K562 (cell line): Measurements from ENCODE around the gene LTO1. TPM values are rescaled to one million over a fixed set of nuclear protein-coding genes. Genes with fewer than 3 reads are reported as not detected.

Source experiments
- CBX3 ChIP-seq, 2 experiments: IDR thresholded peaks; 1 replicate in 1 of 2; 2 replicates in 1 of 2; pipeline ENCODE4 v1.6.1; 2012; ENCODE audit warnings: inconsistent platforms in 2 of 2, low read length in 2 of 2, borderline replicate concordance in 1 of 2, control low read depth in 1 of 2
- CCNT2 ChIP-seq: IDR thresholded peaks from 2 replicates; pipeline ENCODE4 v1.6.1; 2011; ENCODE audit warnings: borderline replicate concordance, low read depth, mild to moderate bottlenecking, moderate library complexity, mixed read lengths, low read length; ENCODE audit not compliant: insufficient read length; ENCODE audit errors: extremely low read depth
- CHD4 ChIP-seq: fragments of 200-600 bp; sonication (generic); IDR thresholded peaks from 3 replicates; pipeline ENCODE4 v1.6.1; 2012; ENCODE audit warnings: low read depth, mild to moderate bottlenecking, mixed read lengths, low read length, inconsistent platforms; ENCODE audit not compliant: insufficient read depth, insufficient replicate concordance, poor library complexity, severe bottlenecking
- IRF1 ChIP-seq: sonication (generic); formaldehyde crosslinking; IDR thresholded peaks from 2 replicates; pipeline ENCODE4 v1.8.0; 2022; ENCODE audit warnings: missing genetic modification reagents, mild to moderate bottlenecking, borderline replicate concordance
- MEF2D ChIP-seq: conservative IDR thresholded peaks from 2 replicates; pipeline ENCODE4 v1.6.1; 2016; ENCODE audit warnings: low read depth, missing genetic modification characterization, missing compliant biosample characterization
- SFPQ ChIP-seq: fragments of 200-400 bp; formaldehyde crosslinking; IDR thresholded peaks from 2 replicates; pipeline ENCODE4 v1.6.1; 2017; ENCODE audit warnings: mild to moderate bottlenecking, low read depth, low read length, moderate library complexity
- SIN3B ChIP-seq: fragments of 450-650 bp; IDR thresholded peaks from 2 replicates; pipeline ENCODE4 v1.6.1; 2017; ENCODE audit warnings: low read depth, mild to moderate bottlenecking, moderate library complexity
- SNRNP70 ChIP-seq: fragments of 200-400 bp; formaldehyde crosslinking; optimal IDR thresholded peaks from 2 replicates; pipeline ENCODE3; 2017; ENCODE audit warnings: low read depth, low read length
- SOX6 ChIP-seq: fragments of 450-650 bp; IDR thresholded peaks from 2 replicates; pipeline ENCODE4 v1.6.1; 2014; ENCODE audit warnings: mild to moderate bottlenecking
- ZNF212 ChIP-seq: fragments of 450-650 bp; formaldehyde crosslinking; IDR thresholded peaks from 2 replicates; pipeline ENCODE4 v1.4.0; 2020; ENCODE audit warnings: mild to moderate bottlenecking
- ZNF217 ChIP-seq: sonication (generic); formaldehyde crosslinking; IDR thresholded peaks from 2 replicates; pipeline ENCODE4 v1.8.0; 2022; ENCODE audit warnings: mild to moderate bottlenecking, missing genetic modification reagents
- polyA plus RNA-seq, 8 experiments: library from polyadenylated mRNA; depleted of rRNA in 4 of 8; stranded (reverse) in 5 of 8; unstranded in 3 of 8; fragments of >200 nt; fragmentation: Nextera tagmentation in 2 of 8; fragmentation: Illumina TruSeq in 1 of 8; extraction: Ambion mirVana in 2 of 8; extraction: Trizol in 1 of 8; gene quantifications; 2 replicates each; pipeline versions ENCODE4 v1.2.1 to v1.2.3, GENCODE V29; 2011 to 2014; ENCODE audit warnings: inconsistent platforms in 1 of 8, missing spikeins in 1 of 8
- total RNA-seq, 7 experiments: library from RNA; depleted of rRNA in 6 of 7; stranded (reverse); fragments of >200 nt in 6 of 7; fragmentation: Illumina TruSeq in 2 of 7; extraction: Trizol in 2 of 7; gene quantifications; 2 replicates each; pipeline versions ENCODE4 v1.2.1 to v1.2.3, GENCODE V29; 2011 to 2021; ENCODE audit warnings: low replicate concordance in 1 of 7
- TF ChIP-seq, protein P1 (sequence below), 2 experiments: IDR thresholded peaks; 2 replicates each; pipeline ENCODE4 v1.6.1; 2011; ENCODE audit warnings: borderline replicate concordance in 1 of 2, control low read depth in 1 of 2, low read depth in 1 of 2, low read length in 1 of 2, mild to moderate bottlenecking in 1 of 2, mixed read lengths in 1 of 2, moderate library complexity in 1 of 2; ENCODE audit not compliant: insufficient read depth in 1 of 2, insufficient read length in 1 of 2, poor library complexity in 1 of 2, severe bottlenecking in 1 of 2; ENCODE audit errors: extremely low read depth in 1 of 2
- TF ChIP-seq, protein P2 (sequence below): sonication (generic); formaldehyde crosslinking; IDR thresholded peaks from 2 replicates; pipeline ENCODE4 v1.8.0; 2022; ENCODE audit warnings: mild to moderate bottlenecking, missing genetic modification reagents
- TF ChIP-seq, protein P3 (sequence below): fragments of 450-650 bp; formaldehyde crosslinking; IDR thresholded peaks from 2 replicates; pipeline ENCODE4 v1.4.0; 2020; ENCODE audit warnings: mild to moderate bottlenecking
- TF ChIP-seq, protein P4 (sequence below): fragments of 250-450 bp; sonication (Bioruptor Pico); IDR thresholded peaks from 2 replicates; pipeline ENCODE4 v1.5.1; 2021; ENCODE audit warnings: mild to moderate bottlenecking
- TF ChIP-seq, protein P5 (sequence below): fragments of 200-800 bp; sonication (Bioruptor generic); IDR thresholded peaks from 2 replicates; pipeline ENCODE4 v1.6.1; 2017; ENCODE audit warnings: missing genetic modification characterization, missing compliant biosample characterization

Gene LTO1
- total and polyA plus RNA-seq, 9 of the 15 experiments (the other 6 are each of a cell fraction or from before 2014, with no cell fraction given) = 2.6 to 43.4 (median 19.1) TPM

GRCh38 chr11:69642913-69643632 lies 32.1 kb downstream of the LTO1 start (continued):
- TF ChIP-seq, protein P1, sequence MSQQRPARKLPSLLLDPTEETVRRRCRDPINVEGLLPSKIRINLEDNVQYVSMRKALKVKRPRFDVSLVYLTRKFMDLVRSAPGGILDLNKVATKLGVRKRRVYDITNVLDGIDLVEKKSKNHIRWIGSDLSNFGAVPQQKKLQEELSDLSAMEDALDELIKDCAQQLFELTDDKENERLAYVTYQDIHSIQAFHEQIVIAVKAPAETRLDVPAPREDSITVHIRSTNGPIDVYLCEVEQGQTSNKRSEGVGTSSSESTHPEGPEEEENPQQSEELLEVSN (IDR thresholded peaks at IDR 0.05; ENCODE audit: borderline replicate concordance in 1 of 2, extremely low read depth in 1 of 2, insufficient read depth in 1 of 2, insufficient read length in 1 of 2, low read depth in 1 of 2, low read length in 1 of 2, poor library complexity in 1 of 2, severe bottlenecking in 1 of 2) = peak; percentile 84 to 96
- TF ChIP-seq SOX6 (0 out of 2 replicates have a peak, but pooled peaks have one; percentile 32), ZNF212 (CRISPR knock-in tag) (no peak), CBX3 (IDR thresholded peaks at IDR 0.05; ENCODE audit: borderline replicate concordance in 1 of 2, low read length in 2 of 2) (peak in 1 of 2 experiments; percentile 26; a peak in 1 of 3 replicates), MEF2D (tag) (no peak), ZNF217 (CRISPR knock-in tag) (no peak), CCNT2 (peak; percentile 53), SNRNP70 (no peak), IRF1 (CRISPR knock-in tag) (no peak), CHD4 (no peak), SFPQ (no peak), SIN3B (no peak)
- TF ChIP-seq, protein P2, sequence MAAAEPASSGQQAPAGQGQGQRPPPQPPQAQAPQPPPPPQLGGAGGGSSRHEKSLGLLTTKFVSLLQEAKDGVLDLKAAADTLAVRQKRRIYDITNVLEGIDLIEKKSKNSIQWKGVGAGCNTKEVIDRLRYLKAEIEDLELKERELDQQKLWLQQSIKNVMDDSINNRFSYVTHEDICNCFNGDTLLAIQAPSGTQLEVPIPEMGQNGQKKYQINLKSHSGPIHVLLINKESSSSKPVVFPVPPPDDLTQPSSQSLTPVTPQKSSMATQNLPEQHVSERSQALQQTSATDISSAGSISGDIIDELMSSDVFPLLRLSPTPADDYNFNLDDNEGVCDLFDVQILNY = no peak
- TF ChIP-seq, protein P3, sequence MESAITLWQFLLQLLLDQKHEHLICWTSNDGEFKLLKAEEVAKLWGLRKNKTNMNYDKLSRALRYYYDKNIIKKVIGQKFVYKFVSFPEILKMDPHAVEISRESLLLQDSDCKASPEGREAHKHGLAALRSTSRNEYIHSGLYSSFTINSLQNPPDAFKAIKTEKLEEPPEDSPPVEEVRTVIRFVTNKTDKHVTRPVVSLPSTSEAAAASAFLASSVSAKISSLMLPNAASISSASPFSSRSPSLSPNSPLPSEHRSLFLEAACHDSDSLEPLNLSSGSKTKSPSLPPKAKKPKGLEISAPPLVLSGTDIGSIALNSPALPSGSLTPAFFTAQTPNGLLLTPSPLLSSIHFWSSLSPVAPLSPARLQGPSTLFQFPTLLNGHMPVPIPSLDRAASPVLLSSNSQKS (CRISPR knock-in tag) = no peak
- TF ChIP-seq, protein P4, sequence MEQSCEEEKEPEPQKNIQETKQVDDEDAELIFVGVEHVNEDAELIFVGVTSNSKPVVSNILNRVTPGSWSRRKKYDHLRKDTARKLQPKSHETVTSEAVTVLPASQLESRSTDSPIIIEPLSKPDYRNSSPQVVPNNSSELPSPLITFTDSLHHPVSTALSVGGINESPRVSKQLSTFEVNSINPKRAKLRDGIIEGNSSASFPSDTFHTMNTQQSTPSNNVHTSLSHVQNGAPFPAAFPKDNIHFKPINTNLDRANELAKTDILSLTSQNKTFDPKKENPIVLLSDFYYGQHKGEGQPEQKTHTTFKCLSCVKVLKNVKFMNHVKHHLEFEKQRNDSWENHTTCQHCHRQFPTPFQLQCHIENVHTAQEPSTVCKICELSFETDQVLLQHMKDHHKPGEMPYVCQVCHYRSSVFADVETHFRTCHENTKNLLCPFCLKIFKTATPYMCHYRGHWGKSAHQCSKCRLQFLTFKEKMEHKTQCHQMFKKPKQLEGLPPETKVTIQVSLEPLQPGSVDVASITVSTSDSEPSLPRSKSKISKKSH (CRISPR knock-in tag) = no peak
- TF ChIP-seq, protein P5, sequence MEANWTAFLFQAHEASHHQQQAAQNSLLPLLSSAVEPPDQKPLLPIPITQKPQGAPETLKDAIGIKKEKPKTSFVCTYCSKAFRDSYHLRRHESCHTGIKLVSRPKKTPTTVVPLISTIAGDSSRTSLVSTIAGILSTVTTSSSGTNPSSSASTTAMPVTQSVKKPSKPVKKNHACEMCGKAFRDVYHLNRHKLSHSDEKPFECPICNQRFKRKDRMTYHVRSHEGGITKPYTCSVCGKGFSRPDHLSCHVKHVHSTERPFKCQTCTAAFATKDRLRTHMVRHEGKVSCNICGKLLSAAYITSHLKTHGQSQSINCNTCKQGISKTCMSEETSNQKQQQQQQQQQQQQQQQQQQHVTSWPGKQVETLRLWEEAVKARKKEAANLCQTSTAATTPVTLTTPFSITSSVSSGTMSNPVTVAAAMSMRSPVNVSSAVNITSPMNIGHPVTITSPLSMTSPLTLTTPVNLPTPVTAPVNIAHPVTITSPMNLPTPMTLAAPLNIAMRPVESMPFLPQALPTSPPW (CRISPR knock-in tag) = peak; percentile 80
